NCI-H1436 treated with DMSO at 0.1 percent for 48 hours (cell line): ENCODE results near the gene KSR1.

ENCODE experiments used
- DNase-seq: peaks from one replicate; lab custom pipeline; 2025; lab: John Stamatoyannopoulos, UW

Gene KSR1

GRCh38 chr17:27514595-27515413 lies 58.6 kb downstream of the KSR1 start:
- DNase-seq, result no peak

GRCh38 chr17:27518048-27518447 lies 61.8 kb downstream of the KSR1 start:
- no peak for DNase-seq

GRCh38 chr17:27518545-27519521 lies 62.6 kb downstream of the KSR1 start:
- DNase-seq, result no peak

- no peak for DNase-seq
Measured at GRCh38 chr17:27519550-27519949, 63.3 kb downstream of the KSR1 start.

GRCh38 chr17:27520491-27521185 lies 64.4 kb downstream of the KSR1 start:
- DNase-seq, result no peak

- no peak for DNase-seq
Measured at GRCh38 chr17:27521281-27522027, 65.2 kb downstream of the KSR1 start.

GRCh38 chr17:27522028-27522635 lies 65.9 kb downstream of the KSR1 start:
- DNase-seq, result no peak

- no peak for DNase-seq
Measured at GRCh38 chr17:27523712-27524111, 67.5 kb downstream of the KSR1 start.

GRCh38 chr17:27524594-27524993 lies 68.3 kb downstream of the KSR1 start:
- DNase-seq, result no peak

GRCh38 chr17:27525316-27525715 lies 69.1 kb downstream of the KSR1 start:
- DNase-seq, result no peak

- DNase-seq, result no peak
Measured at GRCh38 chr17:27525836-27526603, 69.8 kb downstream of the KSR1 start.

GRCh38 chr17:27526604-27527002 lies 70.4 kb downstream of the KSR1 start:
- no peak for DNase-seq

GRCh38 chr17:27529230-27529796 lies 73.1 kb downstream of the KSR1 start:
- DNase-seq, result no peak

- DNase-seq, result no peak
Measured at GRCh38 chr17:27530764-27531391, 74.6 kb downstream of the KSR1 start.

- DNase-seq, result no peak
Measured at GRCh38 chr17:27531469-27531961, 75.3 kb downstream of the KSR1 start.

GRCh38 chr17:27532269-27533263 lies 76.3 kb downstream of the KSR1 start:
- DNase-seq, result no peak

- DNase-seq, result no peak
Measured at GRCh38 chr17:27533874-27534815, 77.9 kb downstream of the KSR1 start.
